K562 (cell line): Measurements from ENCODE around the gene HYAL3. TPM values are rescaled to one million over a fixed set of nuclear protein-coding genes. Genes with fewer than 3 reads are reported as not detected.
A peak's percentile ranks its signal among the peaks of the same experiment; 100 is the strongest.

Experiments
- CBFA2T2 ChIP-seq: fragments of 450-650 bp; conservative IDR thresholded peaks from 2 replicates; pipeline ENCODE4 v1.6.1; 2017; ENCODE audit warnings: mild to moderate bottlenecking
- DPF2 ChIP-seq: fragments of 450-650 bp; IDR thresholded peaks from 2 replicates; pipeline ENCODE4 v1.6.1; 2016
- EGR1 ChIP-seq: fragments of 450-650 bp; conservative IDR thresholded peaks from 2 replicates; pipeline ENCODE4 v1.6.1; 2017; ENCODE audit warnings: mild to moderate bottlenecking
- GTF2E2 ChIP-seq: fragments of 200-800 bp; sonication (Bioruptor generic); IDR thresholded peaks from 2 replicates; pipeline ENCODE4 v1.6.1; 2016; ENCODE audit warnings: missing genetic modification characterization, missing compliant biosample characterization
- KDM4B ChIP-seq, 2 experiments: fragments of 450-650 bp in 1 of 2; sonication (generic) in 1 of 2; IDR thresholded peaks; 2 replicates each; pipeline ENCODE4 v1.6.1; 2016 to 2017; ENCODE audit warnings: borderline replicate concordance in 2 of 2, antibody characterized with exemption in 1 of 2, low read depth in 1 of 2, mild to moderate bottlenecking in 1 of 2
- MTA1 ChIP-seq: fragments of 450-650 bp; IDR thresholded peaks from 2 replicates; pipeline ENCODE4 v1.6.1; 2017; ENCODE audit warnings: borderline replicate concordance
- NFIC ChIP-seq: fragments of 450-650 bp; IDR thresholded peaks from 2 replicates; pipeline ENCODE4 v1.6.1; 2017; ENCODE audit warnings: mild to moderate bottlenecking, inconsistent platforms
- NFXL1 ChIP-seq: fragments of 450-650 bp; formaldehyde crosslinking; IDR thresholded peaks from 2 replicates; pipeline ENCODE4 v1.4.0; 2021; ENCODE audit warnings: mild to moderate bottlenecking
- SIRT6 ChIP-seq: IDR thresholded peaks from one replicate; pipeline ENCODE4 v1.6.1; 2012; ENCODE audit warnings: low read depth, mild to moderate bottlenecking, control low read depth, inconsistent platforms, low read length, moderate library complexity
- TAF7 ChIP-seq: fragments of 450-650 bp; IDR thresholded peaks from 2 replicates; pipeline ENCODE4 v1.6.1; 2016; ENCODE audit warnings: missing genetic modification characterization, missing compliant biosample characterization
- ZKSCAN8 ChIP-seq: fragments of 200-800 bp; sonication (Bioruptor generic); IDR thresholded peaks from 2 replicates; pipeline ENCODE4 v1.6.1; 2016; ENCODE audit warnings: missing genetic modification characterization, missing compliant biosample characterization
- ZNF197 ChIP-seq: fragments of 200-800 bp; sonication (Bioruptor generic); IDR thresholded peaks from 2 replicates; pipeline ENCODE4 v1.6.1; 2016; ENCODE audit warnings: low read depth, missing genetic modification characterization, missing compliant biosample characterization
- ZNF77 ChIP-seq: fragments of 250-450 bp; sonication (Bioruptor Pico); IDR thresholded peaks from 2 replicates; pipeline ENCODE4 v1.5.0; 2020
- ZNF79 ChIP-seq: fragments of 250-450 bp; sonication (Bioruptor Pico); IDR thresholded peaks from 2 replicates; pipeline ENCODE4 v1.4.0; 2020; ENCODE audit warnings: low read depth, mild to moderate bottlenecking, moderate library complexity
- polyA plus RNA-seq, 8 experiments: library from polyadenylated mRNA; depleted of rRNA in 4 of 8; stranded (reverse) in 5 of 8; unstranded in 3 of 8; fragments of >200 nt; fragmentation: Nextera tagmentation in 2 of 8; fragmentation: Illumina TruSeq in 1 of 8; extraction: Ambion mirVana in 2 of 8; extraction: Trizol in 1 of 8; gene quantifications; 2 replicates each; pipeline versions ENCODE4 v1.2.1 to v1.2.3, GENCODE V29; 2011 to 2014; ENCODE audit warnings: inconsistent platforms in 1 of 8, missing spikeins in 1 of 8
- total RNA-seq, 7 experiments: library from RNA; depleted of rRNA in 6 of 7; stranded (reverse); fragments of >200 nt in 6 of 7; fragmentation: Illumina TruSeq in 2 of 7; extraction: Trizol in 2 of 7; gene quantifications; 2 replicates each; pipeline versions ENCODE4 v1.2.1 to v1.2.3, GENCODE V29; 2011 to 2021; ENCODE audit warnings: low replicate concordance in 1 of 7
- TF ChIP-seq, protein P1 (sequence below), 2 experiments: fragments of 150-350 bp in 1 of 2; IDR thresholded peaks; 2 replicates each; pipeline ENCODE4 v1.6.1; 2012 to 2016; ENCODE audit warnings: low read depth in 2 of 2, low read length in 2 of 2, mild to moderate bottlenecking in 1 of 2, moderate library complexity in 1 of 2
- TF ChIP-seq, protein P2 (sequence below), 2 experiments: fragments of 450-650 bp in 1 of 2; sonication (generic) in 1 of 2; formaldehyde crosslinking in 1 of 2; IDR thresholded peaks in 1 of 2; conservative IDR thresholded peaks in 1 of 2; 2 replicates each; pipeline versions ENCODE4 v1.6.1 to v1.8.1; 2016 to 2023; ENCODE audit warnings: mild to moderate bottlenecking in 2 of 2, moderate library complexity in 2 of 2, inconsistent platforms in 1 of 2, missing genetic modification reagents in 1 of 2
- TF ChIP-seq, protein P3 (sequence below): fragments of 250-450 bp; sonication (Bioruptor Pico); IDR thresholded peaks from 2 replicates; pipeline ENCODE4 v1.4.0; 2020; ENCODE audit warnings: mild to moderate bottlenecking, moderate library complexity
- TF ChIP-seq, protein P4 (sequence below): fragments of 250-450 bp; sonication (Bioruptor Pico); IDR thresholded peaks from 2 replicates; pipeline ENCODE4 v1.4.0; 2020; ENCODE audit warnings: mild to moderate bottlenecking, moderate library complexity, borderline replicate concordance
- TF ChIP-seq, protein P5 (sequence below): fragments of 250-450 bp; sonication (Bioruptor Pico); IDR thresholded peaks from 2 replicates; pipeline ENCODE4 v1.8.0; 2021; ENCODE audit warnings: mild to moderate bottlenecking, moderate library complexity

Gene HYAL3
- total and polyA plus RNA-seq, 9 of the 15 experiments (the other 6 are each of a cell fraction or from before 2014, with no cell fraction given), result 0.38 to 9.1 (median 6.8) TPM

DNA sequence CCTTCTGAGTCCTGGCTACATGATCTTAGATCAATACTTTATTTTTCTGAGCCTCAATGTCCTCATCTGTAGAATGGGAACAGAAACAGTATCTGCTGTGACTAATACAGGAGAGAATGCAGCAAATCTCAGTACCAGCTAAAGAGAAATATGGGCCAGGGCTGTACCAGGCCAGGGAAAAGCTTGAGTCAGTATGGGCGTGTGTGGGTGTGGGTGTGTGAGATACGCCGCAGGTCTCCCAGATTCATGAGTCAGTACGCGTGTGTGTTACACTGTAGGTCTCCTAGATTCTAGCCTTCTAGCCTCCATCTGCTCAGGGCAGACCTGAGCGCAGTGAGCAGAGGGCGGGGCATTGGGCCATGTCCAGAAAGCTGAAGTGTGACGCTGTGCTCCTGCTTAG is 48.0 kb downstream of the HYAL3 start (continued):
- TF ChIP-seq TAF7 (tag) (no peak), NFXL1 (CRISPR knock-in tag) (no peak), EGR1 (peak; percentile 84), GTF2E2 (tag) (no peak), KDM4B (IDR thresholded peaks at IDR 0.05; ENCODE audit: borderline replicate concordance in 2 of 2, low read depth in 1 of 2) (no peak), ZNF197 (CRISPR knock-in tag) (no peak), ZNF77 (CRISPR knock-in tag) (no peak), ZKSCAN8 (CRISPR knock-in tag) (no peak), ZNF79 (CRISPR knock-in tag) (no peak), NFIC (peak; percentile 35; the same call in 1 of the 2 replicates), SIRT6 (no peak), MTA1 (no peak), CBFA2T2 (peak; percentile 60), DPF2 (peak; percentile 39; the same call in 1 of the 2 replicates)
- TF ChIP-seq, protein P1, sequence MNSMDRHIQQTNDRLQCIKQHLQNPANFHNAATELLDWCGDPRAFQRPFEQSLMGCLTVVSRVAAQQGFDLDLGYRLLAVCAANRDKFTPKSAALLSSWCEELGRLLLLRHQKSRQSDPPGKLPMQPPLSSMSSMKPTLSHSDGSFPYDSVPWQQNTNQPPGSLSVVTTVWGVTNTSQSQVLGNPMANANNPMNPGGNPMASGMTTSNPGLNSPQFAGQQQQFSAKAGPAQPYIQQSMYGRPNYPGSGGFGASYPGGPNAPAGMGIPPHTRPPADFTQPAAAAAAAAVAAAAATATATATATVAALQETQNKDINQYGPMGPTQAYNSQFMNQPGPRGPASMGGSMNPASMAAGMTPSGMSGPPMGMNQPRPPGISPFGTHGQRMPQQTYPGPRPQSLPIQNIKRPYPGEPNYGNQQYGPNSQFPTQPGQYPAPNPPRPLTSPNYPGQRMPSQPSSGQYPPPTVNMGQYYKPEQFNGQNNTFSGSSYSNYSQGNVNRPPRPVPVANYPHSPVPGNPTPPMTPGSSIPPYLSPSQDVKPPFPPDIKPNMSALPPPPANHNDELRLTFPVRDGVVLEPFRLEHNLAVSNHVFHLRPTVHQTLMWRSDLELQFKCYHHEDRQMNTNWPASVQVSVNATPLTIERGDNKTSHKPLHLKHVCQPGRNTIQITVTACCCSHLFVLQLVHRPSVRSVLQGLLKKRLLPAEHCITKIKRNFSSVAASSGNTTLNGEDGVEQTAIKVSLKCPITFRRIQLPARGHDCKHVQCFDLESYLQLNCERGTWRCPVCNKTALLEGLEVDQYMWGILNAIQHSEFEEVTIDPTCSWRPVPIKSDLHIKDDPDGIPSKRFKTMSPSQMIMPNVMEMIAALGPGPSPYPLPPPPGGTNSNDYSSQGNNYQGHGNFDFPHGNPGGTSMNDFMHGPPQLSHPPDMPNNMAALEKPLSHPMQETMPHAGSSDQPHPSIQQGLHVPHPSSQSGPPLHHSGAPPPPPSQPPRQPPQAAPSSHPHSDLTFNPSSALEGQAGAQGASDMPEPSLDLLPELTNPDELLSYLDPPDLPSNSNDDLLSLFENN (IDR thresholded peaks at IDR 0.05; ENCODE audit: low read depth in 2 of 2, low read length in 2 of 2), result no peak
- TF ChIP-seq, protein P2, sequence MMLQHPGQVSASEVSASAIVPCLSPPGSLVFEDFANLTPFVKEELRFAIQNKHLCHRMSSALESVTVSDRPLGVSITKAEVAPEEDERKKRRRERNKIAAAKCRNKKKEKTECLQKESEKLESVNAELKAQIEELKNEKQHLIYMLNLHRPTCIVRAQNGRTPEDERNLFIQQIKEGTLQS (IDR thresholded peaks at IDR 0.05), result peak; percentile 41; the same call in 1 of the 2 replicates
- TF ChIP-seq, protein P2 (CRISPR knock-in tag; conservative IDR thresholded peaks at IDR 0.05), result no peak
- TF ChIP-seq, protein P3, sequence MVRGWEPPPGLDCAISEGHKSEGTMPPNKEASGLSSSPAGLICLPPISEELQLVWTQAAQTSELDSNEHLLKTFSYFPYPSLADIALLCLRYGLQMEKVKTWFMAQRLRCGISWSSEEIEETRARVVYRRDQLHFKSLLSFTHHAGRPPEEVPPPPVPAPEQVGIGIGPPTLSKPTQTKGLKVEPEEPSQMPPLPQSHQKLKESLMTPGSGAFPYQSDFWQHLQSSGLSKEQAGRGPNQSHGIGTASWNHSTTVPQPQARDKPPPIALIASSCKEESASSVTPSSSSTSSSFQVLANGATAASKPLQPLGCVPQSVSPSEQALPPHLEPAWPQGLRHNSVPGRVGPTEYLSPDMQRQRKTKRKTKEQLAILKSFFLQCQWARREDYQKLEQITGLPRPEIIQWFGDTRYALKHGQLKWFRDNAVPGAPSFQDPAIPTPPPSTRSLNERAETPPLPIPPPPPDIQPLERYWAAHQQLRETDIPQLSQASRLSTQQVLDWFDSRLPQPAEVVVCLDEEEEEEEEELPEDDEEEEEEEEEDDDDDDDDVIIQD (CRISPR knock-in tag), result no peak
- TF ChIP-seq, protein P4, sequence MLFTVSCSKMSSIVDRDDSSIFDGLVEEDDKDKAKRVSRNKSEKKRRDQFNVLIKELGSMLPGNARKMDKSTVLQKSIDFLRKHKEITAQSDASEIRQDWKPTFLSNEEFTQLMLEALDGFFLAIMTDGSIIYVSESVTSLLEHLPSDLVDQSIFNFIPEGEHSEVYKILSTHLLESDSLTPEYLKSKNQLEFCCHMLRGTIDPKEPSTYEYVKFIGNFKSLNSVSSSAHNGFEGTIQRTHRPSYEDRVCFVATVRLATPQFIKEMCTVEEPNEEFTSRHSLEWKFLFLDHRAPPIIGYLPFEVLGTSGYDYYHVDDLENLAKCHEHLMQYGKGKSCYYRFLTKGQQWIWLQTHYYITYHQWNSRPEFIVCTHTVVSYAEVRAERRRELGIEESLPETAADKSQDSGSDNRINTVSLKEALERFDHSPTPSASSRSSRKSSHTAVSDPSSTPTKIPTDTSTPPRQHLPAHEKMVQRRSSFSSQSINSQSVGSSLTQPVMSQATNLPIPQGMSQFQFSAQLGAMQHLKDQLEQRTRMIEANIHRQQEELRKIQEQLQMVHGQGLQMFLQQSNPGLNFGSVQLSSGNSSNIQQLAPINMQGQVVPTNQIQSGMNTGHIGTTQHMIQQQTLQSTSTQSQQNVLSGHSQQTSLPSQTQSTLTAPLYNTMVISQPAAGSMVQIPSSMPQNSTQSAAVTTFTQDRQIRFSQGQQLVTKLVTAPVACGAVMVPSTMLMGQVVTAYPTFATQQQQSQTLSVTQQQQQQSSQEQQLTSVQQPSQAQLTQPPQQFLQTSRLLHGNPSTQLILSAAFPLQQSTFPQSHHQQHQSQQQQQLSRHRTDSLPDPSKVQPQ (CRISPR knock-in tag), result no peak
- TF ChIP-seq, protein P5, sequence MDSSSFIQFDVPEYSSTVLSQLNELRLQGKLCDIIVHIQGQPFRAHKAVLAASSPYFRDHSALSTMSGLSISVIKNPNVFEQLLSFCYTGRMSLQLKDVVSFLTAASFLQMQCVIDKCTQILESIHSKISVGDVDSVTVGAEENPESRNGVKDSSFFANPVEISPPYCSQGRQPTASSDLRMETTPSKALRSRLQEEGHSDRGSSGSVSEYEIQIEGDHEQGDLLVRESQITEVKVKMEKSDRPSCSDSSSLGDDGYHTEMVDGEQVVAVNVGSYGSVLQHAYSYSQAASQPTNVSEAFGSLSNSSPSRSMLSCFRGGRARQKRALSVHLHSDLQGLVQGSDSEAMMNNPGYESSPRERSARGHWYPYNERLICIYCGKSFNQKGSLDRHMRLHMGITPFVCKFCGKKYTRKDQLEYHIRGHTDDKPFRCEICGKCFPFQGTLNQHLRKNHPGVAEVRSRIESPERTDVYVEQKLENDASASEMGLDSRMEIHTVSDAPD (CRISPR knock-in tag), result no peak
